COLO668 (cell line): Measurements from ENCODE around the gene TCF4.

Source experiments
- DNase-seq: peaks from one replicate; lab custom pipeline; 2025; ENCODE audit not compliant: unreplicated experiment; lab: John Stamatoyannopoulos, UW

TCF4 gene

GRCh38 chr18:55245211-55245614 is 342.8 kb downstream of the TCF4 start:
- DNase-seq = no peak

- no peak for DNase-seq
These were observed 343.4 kb downstream of the TCF4 start for GRCh38 chr18:55244546-55244945.

- no peak for DNase-seq
These were observed 344.1 kb downstream of the TCF4 start for GRCh38 chr18:55243857-55244256.

- DNase-seq = no peak
These were observed 344.7 kb downstream of the TCF4 start for GRCh38 chr18:55243255-55243654.

GRCh38 chr18:55240978-55241377 is 347.0 kb downstream of the TCF4 start:
- no peak for DNase-seq

- no peak for DNase-seq
These were observed 348.3 kb downstream of the TCF4 start for GRCh38 chr18:55239740-55240139.

- DNase-seq = no peak
These were observed 350.3 kb downstream of the TCF4 start for GRCh38 chr18:55237660-55238059.

- no peak for DNase-seq
These were observed 351.7 kb downstream of the TCF4 start for GRCh38 chr18:55236150-55236931.

GRCh38 chr18:55235094-55235461 is 352.9 kb downstream of the TCF4 start:
- DNase-seq = no peak

- peak; percentile 74 for DNase-seq
These were observed 353.5 kb downstream of the TCF4 start for GRCh38 chr18:55234366-55235093.

GRCh38 chr18:55233857-55234256 is 354.1 kb downstream of the TCF4 start:
- no peak for DNase-seq

GRCh38 chr18:55232506-55232905 is 355.5 kb downstream of the TCF4 start:
- no peak for DNase-seq

GRCh38 chr18:55229682-55230081 is 358.3 kb downstream of the TCF4 start:
- DNase-seq = no peak

- DNase-seq = no peak
These were observed 359.3 kb downstream of the TCF4 start for GRCh38 chr18:55228707-55229106.

- no peak for DNase-seq
These were observed 359.8 kb downstream of the TCF4 start for GRCh38 chr18:55228191-55228590.

GRCh38 chr18:55227771-55228170 is 360.2 kb downstream of the TCF4 start:
- no peak for DNase-seq

GRCh38 chr18:55226044-55226443 is 361.9 kb downstream of the TCF4 start:
- DNase-seq = no peak

GRCh38 chr18:55224086-55224625 is 363.8 kb downstream of the TCF4 start:
- DNase-seq = no peak

- no peak for DNase-seq
These were observed 366.4 kb downstream of the TCF4 start for GRCh38 chr18:55221622-55222021.

GRCh38 chr18:55220523-55220922 is 367.5 kb downstream of the TCF4 start:
- no peak for DNase-seq

- no peak for DNase-seq
These were observed 368.2 kb downstream of the TCF4 start for GRCh38 chr18:55219823-55220222.

- DNase-seq = no peak
These were observed 368.9 kb downstream of the TCF4 start for GRCh38 chr18:55219059-55219458.
